Gastroesophageal sphincter (tissue), 3 donors: Measurements from ENCODE around the gene DGKG.

Experiments used
- POLR2A ChIP-seq, 2 donors: fragments of 450-650 bp; IDR thresholded peaks; one replicate each; pipeline ENCODE4 v1.6.1; 2017; ENCODE audit warnings: antibody characterized with exemption in 2 of 2, mild to moderate bottlenecking in 2 of 2, moderate library complexity in 1 of 2
- POLR2AphosphoS5 ChIP-seq: sonication (generic); formaldehyde crosslinking; IDR thresholded peaks from one replicate; pipeline ENCODE4 v1.6.1; 2017; ENCODE audit warnings: antibody characterized with exemption
- TF ChIP-seq, protein P1 (sequence below), 4 experiments: fragments of 200-600 bp in 2 of 4; fragments of 450-650 bp in 2 of 4; sonication (generic) in 1 of 4; IDR thresholded peaks; one replicate each; pipeline ENCODE4 v1.5.1; 2017 to 2019; ENCODE audit warnings: antibody characterized with exemption in 4 of 4, mild to moderate bottlenecking in 2 of 4, moderate library complexity in 2 of 4

DNA sequence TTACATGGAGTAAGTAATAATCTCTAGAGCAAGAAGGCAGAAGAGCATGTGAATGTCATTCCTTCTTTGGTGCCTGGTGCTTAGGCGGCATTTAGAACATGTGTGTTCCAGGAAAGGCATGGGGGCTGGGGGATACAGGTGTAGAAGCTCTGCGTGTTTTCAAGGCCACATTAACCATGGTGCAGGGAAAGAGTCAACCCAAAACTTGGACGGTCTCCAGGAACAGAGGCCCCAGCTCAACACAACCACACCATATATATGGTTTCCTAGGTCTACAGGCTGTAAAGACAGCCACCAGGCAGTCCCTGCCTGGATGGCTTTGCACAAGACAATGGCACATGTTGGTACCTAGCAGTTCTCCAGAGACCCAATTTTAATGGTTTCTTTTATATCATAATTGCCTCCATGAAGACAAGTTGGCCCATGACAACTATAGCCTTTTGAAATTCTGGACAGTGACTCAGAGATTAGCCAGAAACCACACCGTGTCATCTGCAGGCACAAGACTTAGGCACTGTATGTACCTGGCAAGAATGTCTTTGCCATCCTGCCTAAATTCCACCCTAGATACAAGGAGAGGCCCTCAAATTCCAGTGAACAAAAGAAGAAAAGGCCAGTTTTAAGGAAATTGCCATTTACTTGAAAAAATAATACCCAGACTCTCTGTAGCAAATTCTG is 25.0 kb upstream of the DGKG start:
- TF ChIP-seq POLR2AphosphoS5 = no peak
- TF ChIP-seq POLR2A (IDR thresholded peaks at IDR 0.05) = no peak
- TF ChIP-seq, protein P1, sequence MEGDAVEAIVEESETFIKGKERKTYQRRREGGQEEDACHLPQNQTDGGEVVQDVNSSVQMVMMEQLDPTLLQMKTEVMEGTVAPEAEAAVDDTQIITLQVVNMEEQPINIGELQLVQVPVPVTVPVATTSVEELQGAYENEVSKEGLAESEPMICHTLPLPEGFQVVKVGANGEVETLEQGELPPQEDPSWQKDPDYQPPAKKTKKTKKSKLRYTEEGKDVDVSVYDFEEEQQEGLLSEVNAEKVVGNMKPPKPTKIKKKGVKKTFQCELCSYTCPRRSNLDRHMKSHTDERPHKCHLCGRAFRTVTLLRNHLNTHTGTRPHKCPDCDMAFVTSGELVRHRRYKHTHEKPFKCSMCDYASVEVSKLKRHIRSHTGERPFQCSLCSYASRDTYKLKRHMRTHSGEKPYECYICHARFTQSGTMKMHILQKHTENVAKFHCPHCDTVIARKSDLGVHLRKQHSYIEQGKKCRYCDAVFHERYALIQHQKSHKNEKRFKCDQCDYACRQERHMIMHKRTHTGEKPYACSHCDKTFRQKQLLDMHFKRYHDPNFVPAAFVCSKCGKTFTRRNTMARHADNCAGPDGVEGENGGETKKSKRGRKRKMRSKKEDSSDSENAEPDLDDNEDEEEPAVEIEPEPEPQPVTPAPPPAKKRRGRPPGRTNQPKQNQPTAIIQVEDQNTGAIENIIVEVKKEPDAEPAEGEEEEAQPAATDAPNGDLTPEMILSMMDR (IDR thresholded peaks at IDR 0.05) = no peak
